ENCODE results near the gene ING4. TPM values are rescaled to one million over a fixed set of nuclear protein-coding genes. Genes with fewer than 3 reads are reported as not detected.

Gene ING4
- polyA plus RNA-seq, 1 donor from 2014 or later, result 76.6 TPM

DNA sequence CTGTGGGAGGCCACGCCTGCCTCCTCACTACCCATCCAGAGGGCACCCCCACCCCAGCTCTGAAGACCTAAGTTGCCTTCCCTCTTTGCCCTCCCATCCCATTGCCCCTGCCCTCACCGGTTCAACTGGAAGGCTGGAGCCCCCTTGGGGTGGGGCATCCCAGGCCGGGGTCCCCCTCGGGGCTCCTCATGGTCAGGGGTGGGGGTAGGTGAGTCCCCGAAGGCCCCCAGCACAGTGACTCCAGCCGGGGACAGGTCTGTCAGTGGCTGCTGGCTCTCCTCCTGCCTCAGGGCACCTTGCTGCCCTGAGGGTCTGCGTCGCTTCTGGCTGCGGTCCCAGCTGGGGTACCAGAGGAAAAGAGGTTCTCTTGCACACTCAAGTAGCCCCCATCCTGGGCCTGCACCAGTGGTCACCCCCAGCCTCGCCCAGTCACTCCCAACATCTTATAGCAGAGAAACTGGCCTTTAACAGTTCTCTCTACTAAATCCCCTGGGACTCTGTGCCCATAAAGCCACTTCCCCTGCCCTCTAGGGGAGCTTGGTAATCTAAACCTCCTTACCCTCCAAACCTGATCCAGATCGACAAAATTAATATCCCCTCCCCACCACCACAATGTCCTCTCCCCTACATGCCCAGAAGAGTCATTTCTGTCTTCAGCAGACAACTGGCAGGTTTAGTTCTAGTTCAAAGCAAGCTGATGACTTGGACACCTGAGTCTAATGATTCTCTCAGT, 32.6 kb upstream of the ING4 start:
- peaks cover 8% of the 10 kb centered on the region for H3K27me3 Mint-ChIP-seq
- no peaks in the 10 kb centered on the region for H3K36me3 Mint-ChIP-seq
- no peaks in the 10 kb centered on the region for H3K9me3 Mint-ChIP-seq
- H3K27ac Mint-ChIP-seq, result peak overlapping the region in 1 of 3 donors; percentile 34
- H3K4me3 Mint-ChIP-seq, result peak overlapping the region in 1 of 4 donors; percentile 75
- H3K4me1 Mint-ChIP-seq, result peaks cover 11 to 34% (median 27%) of the 10 kb centered on the region in 3 donors

GRCh38 chr12:6694701-6695100, 31.8 kb upstream of the ING4 start:
- peaks cover 17 to 40% (median 26%) of the 10 kb centered on the region in 3 donors for H3K4me1 Mint-ChIP-seq
- no peak overlapping the region for H3K4me3 Mint-ChIP-seq
- no peaks in the 10 kb centered on the region for H3K9me3 Mint-ChIP-seq
- H3K36me3 Mint-ChIP-seq, result no peaks in the 10 kb centered on the region
- H3K27me3 Mint-ChIP-seq, result peaks cover 6% of the 10 kb centered on the region
- no peak overlapping the region for H3K27ac Mint-ChIP-seq

DNA sequence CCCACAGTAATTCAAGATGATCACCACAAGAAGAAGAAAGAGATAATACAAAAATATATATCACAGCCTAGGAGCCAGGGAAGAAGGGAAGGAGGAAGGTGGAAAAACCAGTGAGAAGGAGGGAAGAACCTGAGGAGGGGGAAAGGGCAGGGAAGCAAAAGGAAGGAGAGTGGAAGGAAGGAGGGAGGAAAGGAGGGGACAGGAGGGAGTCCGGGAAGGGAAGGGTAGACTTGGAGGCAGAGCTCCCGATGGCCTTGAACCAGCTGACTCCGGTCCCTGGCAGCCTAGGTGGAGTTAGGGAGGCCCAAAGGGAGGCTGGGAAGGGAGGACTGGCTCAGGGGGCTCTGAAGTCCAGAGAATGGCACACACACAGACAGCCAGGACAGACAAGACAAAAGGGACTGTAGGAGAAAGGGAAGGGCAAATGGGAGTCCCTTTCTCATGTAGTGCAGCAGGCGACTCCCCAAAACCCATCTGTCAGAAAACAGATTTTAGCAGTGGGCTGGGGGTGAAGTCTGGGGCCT, 31.0 kb upstream of the ING4 start:
- H3K27me3 Mint-ChIP-seq, result peaks cover 2% of the 10 kb centered on the region
- no peaks in the 10 kb centered on the region for H3K9me3 Mint-ChIP-seq
- H3K4me1 Mint-ChIP-seq, result peaks cover 23 to 38% (median 24%) of the 10 kb centered on the region in 3 donors
- no peak overlapping the region for H3K27ac Mint-ChIP-seq
- no peak overlapping the region for H3K4me3 Mint-ChIP-seq
- H3K36me3 Mint-ChIP-seq, result no peaks in the 10 kb centered on the region

DNA sequence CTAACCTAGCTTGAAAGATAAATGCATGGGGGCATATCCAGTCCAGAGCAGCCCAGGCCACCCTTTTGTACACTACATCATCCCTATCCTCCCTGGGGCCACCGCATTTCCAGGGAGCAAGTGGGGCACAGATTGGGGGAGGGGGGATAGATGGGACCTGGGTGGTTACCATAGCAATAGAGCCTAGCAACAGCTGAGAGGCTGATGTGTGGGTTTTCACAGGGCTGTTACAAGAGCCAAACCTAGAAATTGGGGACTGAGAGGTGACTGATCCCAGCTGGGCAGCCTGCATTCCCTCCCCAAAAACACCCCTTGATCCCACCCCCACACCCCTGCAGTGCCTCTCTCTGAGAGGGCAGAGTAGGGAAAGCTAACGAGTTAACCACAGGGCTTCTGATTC, 30.0 kb upstream of the ING4 start:
- Mint-ChIP-seq H3K27me3 (peaks cover 2% of the 10 kb centered on the region), H3K27ac (no peak overlapping the region), H3K9me3 (no peaks in the 10 kb centered on the region), H3K4me3 (no peak overlapping the region), H3K4me1 (peaks cover 23 to 41% (median 23%) of the 10 kb centered on the region in 3 donors), H3K36me3 (no peaks in the 10 kb centered on the region)

DNA sequence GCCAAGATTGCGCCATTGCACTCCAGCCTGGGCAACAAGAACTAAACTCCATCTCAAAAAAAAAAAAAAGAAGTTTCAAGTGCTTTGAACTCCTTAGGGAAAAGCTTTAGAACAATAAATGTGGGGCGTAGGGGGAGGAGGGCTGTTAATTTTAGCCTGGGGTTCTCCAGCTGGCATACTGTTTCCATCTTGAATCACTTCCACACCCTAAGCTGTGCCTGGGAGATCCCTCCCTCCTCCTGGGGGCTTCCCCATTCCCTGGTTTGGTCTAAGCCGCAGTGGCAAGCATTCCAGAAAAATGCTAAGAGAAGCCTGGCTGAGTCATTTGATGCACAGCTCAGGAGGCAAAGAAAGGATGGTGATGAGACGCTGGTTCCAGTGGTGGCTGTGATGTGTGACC, 28.6 kb upstream of the ING4 start:
- peaks cover 29 to 42% (median 30%) of the 10 kb centered on the region in 3 donors for H3K4me1 Mint-ChIP-seq
- H3K36me3 Mint-ChIP-seq, result no peaks in the 10 kb centered on the region
- no peak overlapping the region for H3K27ac Mint-ChIP-seq
- peaks cover 2% of the 10 kb centered on the region for H3K27me3 Mint-ChIP-seq
- H3K9me3 Mint-ChIP-seq, result no peaks in the 10 kb centered on the region
- peak overlapping the region in 1 of 4 donors; percentile 39 for H3K4me3 Mint-ChIP-seq

GRCh38 chr12:6688999-6689882, 26.3 kb upstream of the ING4 start, which contains the start of gene ZNF384:
ZNF384 (minus strand) TSS chr12:6689375; CDS start chr12:6679520, 9,855 bp downstream.
- Mint-ChIP-seq H3K9me3 (no peaks in the 10 kb centered on the region), H3K4me3 (peak within 1 kb of the TSS; percentile 90 to 98 (median 95)), H3K4me1 (peaks cover 31 to 46% (median 39%) of the 10 kb centered on the region in 3 donors), H3K27me3 (no peaks in the 10 kb centered on the region), H3K27ac (peak within 1 kb of the TSS; percentile 87 to 99 (median 95)), H3K36me3 (no peaks in the 10 kb centered on the region)

GRCh38 chr12:6688543-6688998, 25.7 kb upstream of the ING4 start:
- Mint-ChIP-seq H3K36me3 (no peaks in the 10 kb centered on the region), H3K27me3 (no peaks in the 10 kb centered on the region), H3K4me1 (peaks cover 31 to 47% (median 39%) of the 10 kb centered on the region in 3 donors), H3K27ac (peak overlapping the region; percentile 87 to 99 (median 95)), H3K4me3 (peak overlapping the region; percentile 90 to 98 (median 95)), H3K9me3 (no peaks in the 10 kb centered on the region)

DNA sequence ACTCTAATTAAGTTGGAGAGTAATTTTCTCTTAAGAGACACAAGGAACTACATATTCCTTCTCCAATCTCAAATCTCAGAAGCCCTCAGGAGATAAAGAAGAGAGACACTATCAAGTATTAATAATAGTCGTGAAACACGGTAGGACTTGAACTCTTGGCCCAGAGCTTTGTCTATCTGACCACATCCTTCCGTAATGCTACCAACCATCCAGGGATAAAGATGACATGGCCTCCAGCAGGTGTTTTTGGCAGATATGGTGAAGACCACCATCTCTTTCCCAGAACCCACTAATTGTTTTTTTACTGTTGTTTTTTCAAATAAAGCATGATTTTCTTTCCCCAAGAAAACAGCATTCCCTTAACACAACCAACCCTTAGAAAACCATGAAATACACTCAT, 22.9 kb upstream of the ING4 start:
- H3K27me3 Mint-ChIP-seq, result no peaks in the 10 kb centered on the region
- H3K9me3 Mint-ChIP-seq, result no peaks in the 10 kb centered on the region
- peaks cover 38 to 51% (median 44%) of the 10 kb centered on the region in 3 donors for H3K4me1 Mint-ChIP-seq
- no peaks in the 10 kb centered on the region for H3K36me3 Mint-ChIP-seq
- H3K27ac Mint-ChIP-seq, result peak overlapping the region in 1 of 3 donors; percentile 87
- peak overlapping the region in 3 of 4 donors; percentile 39 to 90 (median 42) for H3K4me3 Mint-ChIP-seq

DNA sequence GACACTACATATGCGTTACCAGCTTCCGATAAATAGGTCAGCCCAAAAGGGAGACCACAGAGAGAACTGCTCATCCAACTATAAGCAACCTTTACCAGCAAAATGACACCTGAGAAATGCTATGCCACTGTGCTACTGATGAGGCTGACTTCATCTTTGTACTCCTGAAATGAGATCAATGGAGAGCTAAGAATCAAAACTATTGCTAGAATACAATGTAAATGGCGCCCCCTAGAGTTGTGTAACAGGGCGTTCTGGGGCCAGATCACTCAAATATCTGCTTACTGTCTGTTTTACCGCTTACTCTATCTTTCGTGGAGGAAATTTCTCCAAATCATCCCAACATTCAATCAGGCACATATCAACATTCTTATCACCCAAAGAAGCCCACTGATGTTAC, 21.7 kb upstream of the ING4 start:
- Mint-ChIP-seq H3K27ac (peak overlapping the region in 1 of 3 donors; percentile 71), H3K9me3 (no peaks in the 10 kb centered on the region), H3K4me3 (peak overlapping the region in 1 of 4 donors; percentile 81), H3K36me3 (no peaks in the 10 kb centered on the region), H3K27me3 (no peaks in the 10 kb centered on the region), H3K4me1 (peaks cover 38 to 45% (median 38%) of the 10 kb centered on the region in 3 donors)

DNA sequence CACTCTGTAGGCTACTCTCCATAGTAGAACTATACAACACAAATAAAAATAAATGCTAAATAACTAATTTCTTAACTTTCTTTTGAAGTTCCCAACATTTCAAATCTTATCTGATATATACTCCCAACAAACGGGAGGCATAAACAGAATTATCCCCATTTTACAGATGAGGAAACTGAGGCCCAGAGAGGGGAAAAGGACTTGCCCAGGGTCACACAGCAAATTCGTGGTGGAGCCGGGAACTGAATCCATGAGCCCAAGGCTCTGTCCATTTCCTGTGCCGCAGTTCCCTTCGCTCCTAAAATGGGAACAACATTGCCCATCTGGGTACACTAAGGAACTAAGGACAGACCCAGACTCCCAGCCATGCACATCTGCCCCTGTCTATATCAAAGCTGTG, 14.0 kb upstream of the ING4 start:
- H3K27me3 Mint-ChIP-seq, result no peaks in the 10 kb centered on the region
- H3K4me1 Mint-ChIP-seq, result peaks cover 5 to 9% (median 9%) of the 10 kb centered on the region in 3 donors
- no peak overlapping the region for H3K27ac Mint-ChIP-seq
- no peaks in the 10 kb centered on the region for H3K9me3 Mint-ChIP-seq
- H3K36me3 Mint-ChIP-seq, result no peaks in the 10 kb centered on the region
- no peak overlapping the region for H3K4me3 Mint-ChIP-seq

DNA sequence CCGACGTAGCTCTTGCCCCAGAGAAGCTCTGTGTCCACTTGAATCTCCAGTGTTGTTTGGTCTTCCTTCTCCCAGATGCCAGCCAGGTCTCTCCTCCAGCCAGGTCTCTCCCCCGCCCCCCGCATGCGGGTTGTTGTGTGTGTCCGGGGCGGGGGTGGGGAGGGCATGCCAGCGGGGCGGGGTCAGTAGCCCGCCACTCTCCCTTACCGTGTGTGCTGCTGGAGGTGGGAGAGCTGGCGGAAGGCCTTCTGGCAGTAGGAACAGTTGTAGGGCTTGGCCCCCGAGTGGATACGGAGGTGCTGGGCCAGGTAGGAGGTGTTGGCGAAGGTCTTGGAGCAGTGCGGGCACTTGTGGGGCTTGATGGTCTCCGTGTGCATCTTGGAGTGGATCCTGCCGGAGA, 9.2 kb upstream of the ING4 start:
- peaks cover under 1 to 7% (median 1%) of the 10 kb centered on the region in 3 donors for H3K4me1 Mint-ChIP-seq
- no peak overlapping the region for H3K27ac Mint-ChIP-seq
- no peak overlapping the region for H3K4me3 Mint-ChIP-seq
- H3K36me3 Mint-ChIP-seq, result peaks cover 3% of the 10 kb centered on the region
- no peaks in the 10 kb centered on the region for H3K9me3 Mint-ChIP-seq
- no peaks in the 10 kb centered on the region for H3K27me3 Mint-ChIP-seq

- no peaks in the 10 kb centered on the region for H3K9me3 Mint-ChIP-seq
- no peaks in the 10 kb centered on the region for H3K27me3 Mint-ChIP-seq
- H3K36me3 Mint-ChIP-seq, result peaks cover 3% of the 10 kb centered on the region
- H3K4me3 Mint-ChIP-seq, result no peak overlapping the region
- H3K27ac Mint-ChIP-seq, result no peak overlapping the region
- peaks cover 7 to 13% (median 9%) of the 10 kb centered on the region in 3 donors for H3K4me1 Mint-ChIP-seq
Observed at GRCh38 chr12:6667559-6668210, 4.8 kb upstream of the ING4 start.

GRCh38 chr12:6666211-6666610, 3.3 kb upstream of the ING4 start:
- no peaks in the 10 kb centered on the region for H3K9me3 Mint-ChIP-seq
- H3K36me3 Mint-ChIP-seq, result no peaks in the 10 kb centered on the region
- no peak overlapping the region for H3K27ac Mint-ChIP-seq
- H3K4me1 Mint-ChIP-seq, result peaks cover 11 to 18% (median 15%) of the 10 kb centered on the region in 3 donors
- H3K4me3 Mint-ChIP-seq, result no peak overlapping the region
- no peaks in the 10 kb centered on the region for H3K27me3 Mint-ChIP-seq

DNA sequence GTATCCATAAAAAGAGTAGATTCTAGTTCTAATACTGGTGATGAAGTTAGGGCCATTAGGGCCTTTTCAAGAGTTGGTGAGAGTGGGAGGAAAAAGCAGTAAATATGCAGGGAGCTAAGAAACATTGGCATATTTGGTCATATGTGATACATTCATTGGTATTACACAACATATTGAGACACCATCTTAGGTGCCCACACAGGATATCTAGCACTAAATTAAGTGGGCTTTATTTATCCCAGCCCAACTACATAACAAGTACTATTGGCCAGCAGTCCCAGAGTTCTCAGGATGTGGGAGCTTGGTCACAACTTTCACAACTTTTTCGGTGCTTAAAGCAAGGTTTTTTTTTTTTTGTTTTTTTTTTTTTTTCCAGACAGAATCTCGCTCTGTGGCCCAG, 2.0 kb upstream of the ING4 start:
- no peaks in the 10 kb centered on the region for H3K9me3 Mint-ChIP-seq
- H3K27me3 Mint-ChIP-seq, result no peaks in the 10 kb centered on the region
- H3K27ac Mint-ChIP-seq, result no peak overlapping the region
- H3K4me3 Mint-ChIP-seq, result no peak overlapping the region
- H3K36me3 Mint-ChIP-seq, result no peaks in the 10 kb centered on the region
- peaks cover 11 to 18% (median 15%) of the 10 kb centered on the region in 3 donors for H3K4me1 Mint-ChIP-seq
